HepG2 (cell line): Measurements from ENCODE around the gene ITGB5. TPM values are rescaled to one million over a fixed set of nuclear protein-coding genes. Genes with fewer than 3 reads are reported as not detected.
A peak's percentile ranks its signal among the peaks of the same experiment; 100 is the strongest.

Experiments used
- ATF2 ChIP-seq: sonication (generic); formaldehyde crosslinking; IDR thresholded peaks from 2 replicates; pipeline ENCODE4 v1.4.0; 2020; ENCODE audit warnings: missing genetic modification reagents
- HDAC1 ChIP-seq: sonication (generic); formaldehyde crosslinking; IDR thresholded peaks from 2 replicates; pipeline ENCODE4 v1.5.1; 2020; ENCODE audit warnings: mild to moderate bottlenecking, missing genetic modification reagents
- MAX ChIP-seq: IDR thresholded peaks from 2 replicates; pipeline ENCODE4 v1.6.1; 2012; ENCODE audit warnings: inconsistent platforms
- MIXL1 ChIP-seq: IDR thresholded peaks from 2 replicates; pipeline ENCODE4 v1.6.1; 2016
- MNT ChIP-seq: fragments of 450-650 bp; IDR thresholded peaks from 2 replicates; pipeline ENCODE4 v1.6.1; 2016
- NR2F2 ChIP-seq: IDR thresholded peaks from 2 replicates; pipeline ENCODE4 v1.6.1; 2012; ENCODE audit warnings: low read depth, inconsistent platforms, borderline replicate concordance
- RARA ChIP-seq: IDR thresholded peaks from 2 replicates; pipeline ENCODE4 v1.6.1; 2016; ENCODE audit warnings: missing genetic modification reagents, missing compliant biosample characterization
- RBAK ChIP-seq: sonication (generic); formaldehyde crosslinking; IDR thresholded peaks from 2 replicates; pipeline ENCODE4 v1.5.1; 2020; ENCODE audit warnings: mild to moderate bottlenecking, missing genetic modification reagents
- SIX4 ChIP-seq: sonication (generic); formaldehyde crosslinking; IDR thresholded peaks from 2 replicates; pipeline ENCODE4 v1.4.0; 2020; ENCODE audit warnings: missing genetic modification reagents
- SMYD3 ChIP-seq: sonication (generic); formaldehyde crosslinking; IDR thresholded peaks from 2 replicates; pipeline ENCODE4 v1.8.1; 2023; ENCODE audit warnings: mild to moderate bottlenecking, missing genetic modification reagents
- SOX6 ChIP-seq, 2 experiments: fragments of 450-650 bp in 1 of 2; sonication (generic) in 1 of 2; formaldehyde crosslinking in 1 of 2; IDR thresholded peaks; 2 replicates each; pipeline versions ENCODE4 v1.4.0 to v1.6.1; 2017 to 2020; ENCODE audit warnings: antibody characterized with exemption in 1 of 2, mild to moderate bottlenecking in 1 of 2, missing genetic modification reagents in 1 of 2
- TFAP4 ChIP-seq: sonication (generic); IDR thresholded peaks from 2 replicates; pipeline ENCODE4 v1.6.1; 2016; ENCODE audit warnings: low read depth, borderline replicate concordance
- ZBTB14 ChIP-seq: sonication (generic); formaldehyde crosslinking; IDR thresholded peaks from 2 replicates; pipeline ENCODE4 v1.4.0; 2020; ENCODE audit warnings: missing genetic modification reagents
- ZBTB2 ChIP-seq: sonication (generic); formaldehyde crosslinking; IDR thresholded peaks from 2 replicates; pipeline ENCODE4 v1.8.0; 2022; ENCODE audit warnings: low read depth, missing genetic modification reagents
- ZBTB3 ChIP-seq: sonication (generic); formaldehyde crosslinking; IDR thresholded peaks from 2 replicates; pipeline ENCODE4 v1.4.0; 2020; ENCODE audit warnings: low read depth, mild to moderate bottlenecking, moderate library complexity, missing genetic modification reagents, borderline replicate concordance
- ZNF235 ChIP-seq: sonication (generic); formaldehyde crosslinking; IDR thresholded peaks from 2 replicates; pipeline ENCODE4 v1.8.1; 2023; ENCODE audit warnings: mild to moderate bottlenecking, missing genetic modification reagents, borderline replicate concordance
- ZNF556 ChIP-seq: sonication (generic); formaldehyde crosslinking; IDR thresholded peaks from 2 replicates; pipeline ENCODE4 v1.4.0; 2020; ENCODE audit warnings: mild to moderate bottlenecking, missing genetic modification reagents, borderline replicate concordance
- ZNF574 ChIP-seq: sonication (generic); formaldehyde crosslinking; IDR thresholded peaks from 2 replicates; pipeline ENCODE4 v1.4.0; 2020; ENCODE audit warnings: missing genetic modification reagents
- polyA plus RNA-seq, 8 experiments: library from polyadenylated mRNA; depleted of rRNA in 3 of 8; stranded (reverse) in 7 of 8; unstranded in 1 of 8; fragments of >200 nt; fragmentation: Illumina TruSeq in 4 of 8; extraction: Trizol in 4 of 8; gene quantifications; 2 replicates each; pipeline versions ENCODE4 v1.2.1 to v1.2.3, GENCODE V29; 2011 to 2016; ENCODE audit warnings: low read depth in 4 of 8, missing spikeins in 1 of 8, mixed read lengths in 1 of 8; ENCODE audit not compliant: insufficient read depth in 1 of 8
- total RNA-seq, 5 experiments: library from RNA; depleted of rRNA; stranded (reverse); fragments of >200 nt; fragmentation: Illumina TruSeq; extraction: Trizol; gene quantifications; 2 replicates each; pipeline ENCODE4 v1.2.3, GENCODE V29; 2016; ENCODE audit warnings: low read depth in 1 of 5

Gene ITGB5
- total and polyA plus RNA-seq, 2 of the 13 experiments (the other 11 are each of a cell fraction or from before 2014, with no cell fraction given): 74.1 to 343 TPM

- TF ChIP-seq MNT (no peak), ZNF574 (CRISPR knock-in tag) (peak; percentile 70), SIX4 (CRISPR knock-in tag) (peak; percentile 83), ZNF235 (CRISPR knock-in tag) (no peak), TFAP4 (peak; percentile 65; the same call in 1 of the 2 replicates), SMYD3 (CRISPR knock-in tag) (0 out of 2 replicates have a peak, but pooled peaks have one; percentile 46), NR2F2 (peak; percentile 68; the same call in 1 of the 2 replicates), HDAC1 (CRISPR knock-in tag) (peak; percentile 48; the same call in 1 of the 2 replicates), ZNF556 (CRISPR knock-in tag) (peak; percentile 66; the same call in 1 of the 2 replicates), RARA (CRISPR knock-in tag) (peak; percentile 94), RBAK (CRISPR knock-in tag) (peak; percentile 56; the same call in 1 of the 2 replicates), MIXL1 (CRISPR knock-in tag) (peak; percentile 98), ATF2 (peak; percentile 79; the same call in 1 of the 2 replicates), MAX (peak; percentile 55), ZBTB2 (CRISPR knock-in tag) (no peak), SOX6 (IDR thresholded peaks at IDR 0.05) (no peak), SOX6 (CRISPR knock-in tag; IDR thresholded peaks at IDR 0.05) (peak; percentile 89), ZBTB3 (CRISPR knock-in tag) (no peak), ZBTB14 (no peak)
Observed at GRCh38 chr3:124833710-124834332, 53.3 kb downstream of the ITGB5 start (continued).
